Stomach (tissue), 9 donors: ENCODE data around the gene DOLK. TPM values are rescaled to one million over a fixed set of nuclear protein-coding genes. Genes with fewer than 3 reads are reported as not detected.

Experiments used
- DNase-seq, 2 donors: peaks; one replicate each; pipeline versions ENCODE4 v3.0.0 to v3.0.0-alpha.2; 2013 to 2019
- H3K27ac ChIP-seq, 5 donors: fragments of 200-600 bp in 4 of 5; sonication (generic) in 4 of 5; one replicate each; pipeline ENCODE4 v1.5.1; 2013 to 2019; ENCODE audit warnings: mild to moderate bottlenecking in 1 of 5, moderate library complexity in 1 of 5
- H3K27me3 ChIP-seq, 3 donors: fragments of 200-600 bp; sonication (generic); one replicate each; pipeline ENCODE4 v1.5.1; 2017 to 2019; ENCODE audit warnings: mixed run types in 1 of 3
- H3K36me3 ChIP-seq, 4 donors: fragments of 200-600 bp; sonication (generic); 1 replicate in 3 of 4; 2 replicates in 1 of 4; pipeline ENCODE4 v1.5.1; 2016 to 2019
- H3K4me1 ChIP-seq, 4 donors: fragments of 200-600 bp; sonication (generic); one replicate each; pipeline ENCODE4 v1.5.1; 2016 to 2019
- H3K4me3 ChIP-seq, 4 donors: fragments of 200-600 bp; sonication (generic) in 3 of 4; one replicate each; pipeline ENCODE4 v1.5.1; 2016 to 2019; ENCODE audit warnings: mild to moderate bottlenecking in 1 of 4
- H3K9me3 ChIP-seq, 4 donors: fragments of 200-600 bp; sonication (generic); one replicate each; pipeline ENCODE4 v1.5.1; 2016 to 2019
- CTCF ChIP-seq, 7 experiments: fragments of 450-650 bp in 4 of 7; fragments of 200-600 bp in 3 of 7; sonication (generic) in 3 of 7; IDR thresholded peaks; one replicate each; pipeline ENCODE4 v1.5.1; 2016 to 2019; ENCODE audit warnings: antibody characterized with exemption in 7 of 7, control low read depth in 2 of 7, mild to moderate bottlenecking in 1 of 7
- EP300 ChIP-seq: sonication (generic); formaldehyde crosslinking; IDR thresholded peaks from one replicate; pipeline ENCODE4 v1.6.1; 2017; ENCODE audit warnings: antibody characterized with exemption
- POLR2A ChIP-seq, 4 donors: fragments of 450-650 bp; IDR thresholded peaks; one replicate each; pipeline ENCODE4 v1.6.1; 2016; ENCODE audit warnings: antibody characterized with exemption in 4 of 4, control low read depth in 2 of 4, mild to moderate bottlenecking in 1 of 4, moderate library complexity in 1 of 4
- POLR2AphosphoS5 ChIP-seq, 3 donors: sonication (generic); formaldehyde crosslinking; IDR thresholded peaks; one replicate each; pipeline ENCODE4 v1.6.1; 2016; ENCODE audit warnings: antibody characterized with exemption in 3 of 3
- WGBS, 5 donors: extraction: QIAGEN DNeasy Blood & Tissue Kit in 3 of 5; methylation state at CpG; one replicate each; pipeline versions ENCODE4 v1.1.5 to v1.1.7; 2013 to 2018; 5-methylcytosine and 5-hydroxymethylcytosine counted together
- intact Hi-C: fragments of 100-400 bp; cut with DNase I; formaldehyde crosslinking; loops from one replicate; pipeline ENCODE4 v1.15.1; 2023; ENCODE audit warnings: low total_unique reads
- polyA plus RNA-seq, 3 donors: library from polyadenylated mRNA; stranded (reverse); fragments of 200-250 nt; gene quantifications; one replicate each; pipeline ENCODE4 v1.2.3, GENCODE V29; 2013
- total RNA-seq, 5 donors: library from RNA; depleted of rRNA; stranded (reverse); fragments of >200 nt; gene quantifications; one replicate each; pipeline versions ENCODE4 v1.1.0 to v1.2.3, GENCODE V29; 2014 to 2016
- donor health status: healthy with polysubstance abuse.
- donor health status: Bipolar disorder and iron deficiency.
- donor health status: healthy.

DOLK gene
- total and polyA plus RNA-seq, 8 donors: 0.58 to 17.1 (median 7.2) TPM

- DNase-seq: no peak
- Histone ChIP-seq H3K36me3 (peaks cover 21 to 37% (median 36%) of the 10 kb centered on the region in 4 donors), H3K27ac (peak overlapping the region; percentile 60 to 78 (median 74)), H3K4me3 (no peak overlapping the region), H3K4me1 (peaks cover 22 to 62% (median 45%) of the 10 kb centered on the region in 4 donors), H3K9me3 (no peaks in the 10 kb centered on the region), H3K27me3 (no peaks in the 10 kb centered on the region)
- intact Hi-C loops: no loop called here
- TF ChIP-seq CTCF (IDR thresholded peaks at IDR 0.05): no peak
- WGBS, 5 donors: 80 to 100% (median 96%) methylated on average over 1 to 2 of the region's 2 CpGs; no CpG with 5 or more reads in 1 of the 5 donors
Measured at GRCh38 chr9:128903079-128903461, 44.3 kb downstream of the DOLK start.

- 21 to 53% (median 35%) methylated on average over 19 to 23 of the region's 23 CpGs for WGBS, 5 donors
- no peaks in the 10 kb centered on the region for H3K27me3 ChIP-seq
- H3K36me3 ChIP-seq: peaks cover 16 to 34% (median 31%) of the 10 kb centered on the region in 4 donors
- intact Hi-C loops: no loop called here
- peak; percentile 66 to 90 for DNase-seq
- H3K4me1 ChIP-seq: peaks cover 22 to 65% (median 48%) of the 10 kb centered on the region in 4 donors
- TF ChIP-seq CTCF (IDR thresholded peaks at IDR 0.05): no peak
- TF ChIP-seq POLR2A (IDR thresholded peaks at IDR 0.05): no peak
- peak in 2 of 3 donors; percentile 54 to 59 for TF ChIP-seq POLR2AphosphoS5 (IDR thresholded peaks at IDR 0.05)
- TF ChIP-seq EP300: no peak
- H3K27ac ChIP-seq: peak overlapping the region; percentile 60 to 78 (median 74)
- H3K4me3 ChIP-seq: peak overlapping the region in 1 of 4 donors; percentile 6
- H3K9me3 ChIP-seq: no peaks in the 10 kb centered on the region
Measured at GRCh38 chr9:128902351-128903078, 44.9 kb downstream of the DOLK start.

- TF ChIP-seq POLR2A (IDR thresholded peaks at IDR 0.05): no peak
- no peak for TF ChIP-seq CTCF (IDR thresholded peaks at IDR 0.05)
- no peak for TF ChIP-seq POLR2AphosphoS5 (IDR thresholded peaks at IDR 0.05)
- no peak for TF ChIP-seq EP300
- H3K27ac ChIP-seq: peak overlapping the region; percentile 55 to 78 (median 74)
- peaks cover 17 to 34% (median 31%) of the 10 kb centered on the region in 4 donors for H3K36me3 ChIP-seq
- WGBS, 5 donors: 74 to 88% (median 84%) methylated on average over 3 to 5 of the region's 5 CpGs
- H3K27me3 ChIP-seq: no peaks in the 10 kb centered on the region
- H3K4me3 ChIP-seq: peak overlapping the region in 1 of 4 donors; percentile 6
- H3K9me3 ChIP-seq: no peaks in the 10 kb centered on the region
- intact Hi-C loops: no loop called here
- no peak for DNase-seq
- peaks cover 22 to 69% (median 47%) of the 10 kb centered on the region in 4 donors for H3K4me1 ChIP-seq
Measured at GRCh38 chr9:128901822-128902221, 45.6 kb downstream of the DOLK start.

GRCh38 chr9:128901379-128901778 lies 46.0 kb downstream of the DOLK start:
- intact Hi-C loops: no loop called here
- Histone ChIP-seq H3K4me3 (no peak overlapping the region), H3K36me3 (peaks cover 21 to 34% (median 31%) of the 10 kb centered on the region in 4 donors), H3K27me3 (no peaks in the 10 kb centered on the region), H3K27ac (peak overlapping the region in 4 of 5 donors; percentile 55 to 78 (median 73)), H3K9me3 (no peaks in the 10 kb centered on the region), H3K4me1 (peaks cover 22 to 69% (median 45%) of the 10 kb centered on the region in 4 donors)
- TF ChIP-seq CTCF (IDR thresholded peaks at IDR 0.05) (no peak), EP300 (no peak), POLR2AphosphoS5 (IDR thresholded peaks at IDR 0.05) (no peak)
- DNase-seq: no peak
- 69 to 93% (median 87%) methylated on average over 4 to 7 of the region's 7 CpGs for WGBS, 5 donors
